ENCODE measurements around the gene ARFGAP2.
"Not testable (repeated sequence)": the region's sequence is repeated elsewhere in the genome, so short reads cannot be mapped to it uniquely, and the experiment has no call there.

The ARFGAP2 gene

GRCh38 chr11:47176328-47177228 is at the start of gene ARFGAP2:
TSS of gene ARFGAP2 (minus strand) at chr11:47176879. CDS start at chr11:47176853, 26 bp downstream.
- DNase-seq = peak; percentile 92

DNA sequence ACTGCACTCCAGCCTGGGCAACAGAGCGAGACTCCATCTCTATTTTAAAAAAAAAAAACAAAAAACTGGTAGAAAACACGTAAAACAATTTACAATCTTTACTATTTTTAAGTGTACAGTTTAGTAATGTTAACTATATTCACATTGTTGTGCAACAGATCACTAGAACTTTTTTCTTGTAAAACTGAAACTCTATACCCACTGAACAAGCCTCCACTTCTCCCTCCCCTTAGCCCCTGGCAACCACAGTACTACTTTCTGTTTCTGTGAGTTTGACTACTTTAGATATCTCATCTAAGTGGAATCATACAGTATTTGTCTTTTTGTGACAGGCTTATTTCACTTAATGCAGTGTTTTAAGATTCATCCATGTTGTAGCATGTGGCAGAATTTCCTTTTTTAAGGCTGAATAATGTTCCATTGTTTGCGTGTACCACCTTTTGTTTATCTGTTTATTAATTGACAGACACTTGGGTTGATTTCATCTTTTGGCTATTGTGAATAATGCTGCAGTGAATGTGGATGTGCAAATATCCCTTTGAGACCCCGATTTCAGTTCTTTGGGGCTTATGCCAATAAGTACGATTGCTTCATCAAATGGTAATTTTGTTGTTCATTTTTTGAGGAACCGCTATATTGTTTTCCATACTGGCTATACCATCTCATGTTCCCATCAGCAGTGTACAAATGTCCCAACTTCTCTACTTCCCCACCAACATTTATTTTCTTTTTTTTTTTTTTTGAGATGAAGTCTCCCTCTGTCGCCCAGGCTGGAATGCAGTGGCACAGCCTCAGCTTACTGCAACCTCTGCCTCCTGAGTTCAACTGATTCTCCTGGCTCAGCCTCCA is 49.1 kb upstream of the ARFGAP2 start:
- no peak for DNase-seq

DNA sequence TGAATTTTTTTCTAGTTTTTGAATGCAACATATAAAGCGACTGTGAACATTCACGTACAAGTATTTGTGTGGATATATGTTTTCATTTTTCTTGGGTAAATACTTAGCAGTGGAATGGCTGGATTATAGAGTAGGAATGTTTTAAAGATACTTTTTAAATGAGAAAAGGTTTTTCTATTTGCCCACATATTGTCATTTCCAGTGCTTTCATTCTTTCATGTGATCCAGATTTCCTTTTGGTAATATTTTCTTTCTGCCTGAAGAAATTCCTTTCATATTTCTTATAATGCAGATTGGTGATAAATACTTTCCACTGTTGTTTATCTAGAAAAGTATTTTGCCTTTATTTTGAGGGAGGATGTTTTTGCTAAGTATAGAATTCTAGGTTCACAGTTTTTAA is 46.0 kb upstream of the ARFGAP2 start:
- DNase-seq = no peak

- DNase-seq = no peak
Observed at GRCh38 chr11:47220401-47220821, 43.7 kb upstream of the ARFGAP2 start.

DNA sequence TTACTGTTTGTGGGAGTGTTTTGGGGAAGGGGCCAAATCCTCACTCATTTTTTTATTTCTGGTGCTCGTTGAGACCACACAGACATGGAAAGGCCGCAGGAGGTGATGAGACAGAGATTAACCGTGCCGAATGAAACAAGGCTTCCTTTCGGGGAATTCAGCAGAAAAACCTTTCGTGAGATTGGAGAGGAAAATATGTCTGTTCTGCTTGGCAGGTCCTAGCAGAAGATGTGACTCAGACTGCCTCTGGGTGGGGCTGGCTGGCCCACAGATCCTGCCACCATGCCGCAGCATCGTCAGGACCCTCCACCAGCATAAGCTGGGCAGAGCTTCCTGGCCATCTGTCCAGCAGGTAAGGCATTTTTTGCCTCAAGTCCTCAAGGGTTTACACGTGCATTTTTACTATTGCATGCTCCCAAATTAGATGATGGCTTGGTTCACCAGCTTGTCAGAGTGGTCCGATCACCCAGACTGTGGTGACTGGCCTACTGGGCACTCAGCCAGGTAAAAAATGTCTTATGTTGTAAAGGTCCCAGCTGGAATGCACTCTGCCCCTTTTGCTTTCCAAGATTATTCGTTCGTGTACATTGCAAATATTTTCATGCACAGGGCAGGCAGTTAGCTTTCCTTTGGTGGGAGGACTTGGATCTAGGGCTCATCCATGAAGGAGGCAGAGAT is 39.6 kb upstream of the ARFGAP2 start:
- no peak for DNase-seq

DNA sequence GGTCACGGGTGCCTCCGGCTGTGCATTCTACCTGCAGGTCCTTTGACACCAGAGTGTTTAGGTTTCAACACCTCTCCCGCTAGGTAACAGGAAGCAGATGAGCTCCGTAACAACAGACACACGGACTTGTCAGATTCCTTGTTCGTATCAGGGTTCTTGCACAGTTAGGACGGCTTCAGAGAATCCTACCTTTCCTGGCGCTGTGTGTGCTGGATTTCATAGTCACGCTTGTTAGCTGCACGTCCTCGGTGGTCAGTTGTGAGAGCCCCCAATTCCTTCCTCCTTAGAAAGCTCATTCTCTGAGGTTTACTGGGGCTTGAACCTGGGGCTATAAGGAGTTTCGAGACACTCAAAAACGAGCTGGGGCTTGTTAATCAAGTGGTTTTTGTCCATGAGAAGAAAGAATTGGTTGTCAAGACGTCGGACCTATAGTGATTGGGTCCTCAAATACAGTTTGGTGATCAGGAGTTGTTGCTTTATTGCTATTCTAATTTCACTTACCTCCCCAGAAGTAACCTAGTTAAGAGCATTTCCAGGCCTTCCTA is 38.8 kb upstream of the ARFGAP2 start:
- DNase-seq = peak; percentile 82

- DNase-seq = peak; percentile 53
Observed at GRCh38 chr11:47213950-47214565, 37.4 kb upstream of the ARFGAP2 start.

- no peak for DNase-seq
Observed at GRCh38 chr11:47212938-47213337, 36.3 kb upstream of the ARFGAP2 start.

- no peak for DNase-seq
Observed at GRCh38 chr11:47208628-47209027, 31.9 kb upstream of the ARFGAP2 start.

DNA sequence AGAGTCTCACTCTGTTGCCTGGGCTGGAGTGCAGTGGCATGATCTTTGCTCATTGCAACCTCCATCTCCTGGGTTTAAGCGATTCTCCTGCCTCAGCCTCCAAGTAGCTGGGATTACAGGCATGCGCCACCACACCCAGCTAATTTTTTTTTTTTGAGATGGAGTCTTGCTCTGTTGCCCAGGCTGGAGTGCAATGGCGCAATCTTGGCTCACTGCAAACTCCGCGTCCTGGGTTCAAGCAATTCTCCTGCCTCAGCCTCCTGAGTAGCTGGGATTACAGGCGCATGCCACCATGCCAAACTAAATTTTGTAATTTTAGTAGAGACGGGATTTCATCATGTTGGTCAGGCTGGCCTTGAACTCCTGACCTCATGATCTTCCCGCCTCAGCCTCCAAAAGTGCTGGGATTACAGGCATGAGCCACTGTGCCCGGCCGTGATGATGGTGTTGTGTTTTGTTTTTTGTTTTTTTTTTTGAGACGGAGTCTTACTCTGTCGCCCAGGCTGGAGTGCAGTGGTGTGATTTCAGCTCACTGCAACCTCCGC is 31.4 kb upstream of the ARFGAP2 start:
- DNase-seq = not testable (repeated sequence)

GRCh38 chr11:47207459-47207858 is 30.8 kb upstream of the ARFGAP2 start:
- DNase-seq = no peak

GRCh38 chr11:47206577-47206976 is 29.9 kb upstream of the ARFGAP2 start:
- not testable (repeated sequence) for DNase-seq

- no peak for DNase-seq
Observed at GRCh38 chr11:47204637-47204989, 27.9 kb upstream of the ARFGAP2 start.

- no peak for DNase-seq
Observed at GRCh38 chr11:47202576-47202975, 25.9 kb upstream of the ARFGAP2 start.

DNA sequence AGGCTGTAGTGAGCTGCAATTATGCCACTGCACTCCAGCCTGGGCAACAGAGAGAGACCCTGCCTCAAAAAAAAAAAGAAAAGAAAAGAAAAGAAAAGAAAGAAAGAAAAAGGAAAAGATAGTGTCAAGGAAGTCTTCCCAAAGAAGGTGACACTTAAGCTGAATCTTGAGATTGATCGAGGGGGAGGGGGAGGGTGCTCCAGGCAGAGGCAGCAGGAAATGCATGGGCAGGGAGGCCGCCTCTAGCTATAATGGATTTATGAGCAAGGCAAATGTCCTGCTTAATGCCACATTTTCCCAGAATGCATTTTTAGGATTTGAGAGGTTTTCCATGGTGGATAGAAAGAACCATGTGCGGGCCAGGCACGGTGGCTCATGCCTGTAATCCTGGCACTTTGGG is 24.3 kb upstream of the ARFGAP2 start:
- DNase-seq = no peak

DNA sequence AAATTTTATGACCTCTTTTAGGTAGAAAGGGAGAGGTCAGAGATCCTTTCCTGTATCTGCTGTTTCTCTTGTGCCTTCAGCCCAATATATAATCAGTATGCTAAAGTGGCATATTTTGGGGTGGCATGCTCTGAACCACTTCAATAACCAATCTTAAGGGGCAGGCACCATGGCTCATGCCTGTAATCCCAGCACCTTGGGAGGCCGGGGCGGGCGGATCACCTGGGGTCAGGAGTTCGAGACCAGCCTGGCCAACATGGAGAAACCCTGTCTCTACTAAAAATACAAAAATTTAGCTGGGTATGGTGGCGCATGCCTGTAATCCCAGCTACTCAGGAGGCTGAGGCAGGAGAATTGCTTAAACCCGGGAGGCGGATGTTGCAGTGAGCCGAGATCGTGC is 21.5 kb upstream of the ARFGAP2 start:
- not testable (repeated sequence) for DNase-seq

GRCh38 chr11:47192111-47192510 is 15.4 kb upstream of the ARFGAP2 start:
- no peak for DNase-seq

GRCh38 chr11:47191137-47191536 is 14.5 kb upstream of the ARFGAP2 start:
- DNase-seq = not testable (repeated sequence)

DNA sequence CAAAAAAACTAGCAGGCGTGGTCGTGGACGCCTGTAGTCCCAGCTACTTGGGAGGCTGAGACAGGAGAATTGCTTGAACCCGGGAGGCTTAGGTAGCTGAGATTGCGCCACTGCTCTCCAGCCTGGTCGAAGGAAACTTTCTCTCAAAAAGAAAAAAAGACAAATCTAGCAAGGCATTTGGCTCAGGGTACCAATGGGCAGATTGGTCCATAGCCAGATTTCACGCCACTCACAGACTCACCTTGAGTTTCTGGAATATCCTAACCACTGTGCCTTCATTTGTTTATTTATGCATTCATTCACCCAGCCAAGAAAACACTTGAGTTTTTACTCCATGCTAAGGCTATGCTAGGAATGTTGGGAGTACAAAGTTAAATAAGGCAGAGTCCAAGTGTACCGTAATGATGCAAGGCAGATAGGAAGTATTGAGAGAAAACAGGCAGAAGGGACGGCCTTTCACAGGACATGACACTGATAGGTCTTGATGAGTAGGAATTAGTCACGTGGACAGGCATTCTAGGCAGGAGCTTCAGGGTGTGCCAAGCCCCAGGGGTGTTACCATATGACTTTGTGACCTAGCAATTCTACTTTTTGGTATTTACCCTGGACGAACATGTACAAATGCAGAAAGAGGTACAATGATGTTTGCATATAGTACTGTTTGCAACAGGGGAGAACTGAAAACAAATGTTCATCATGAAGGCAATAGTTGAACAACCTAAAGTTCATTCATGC is 12.6 kb upstream of the ARFGAP2 start:
- DNase-seq = no peak

- no peak for DNase-seq
Observed at GRCh38 chr11:47188259-47188658, 11.6 kb upstream of the ARFGAP2 start.

DNA sequence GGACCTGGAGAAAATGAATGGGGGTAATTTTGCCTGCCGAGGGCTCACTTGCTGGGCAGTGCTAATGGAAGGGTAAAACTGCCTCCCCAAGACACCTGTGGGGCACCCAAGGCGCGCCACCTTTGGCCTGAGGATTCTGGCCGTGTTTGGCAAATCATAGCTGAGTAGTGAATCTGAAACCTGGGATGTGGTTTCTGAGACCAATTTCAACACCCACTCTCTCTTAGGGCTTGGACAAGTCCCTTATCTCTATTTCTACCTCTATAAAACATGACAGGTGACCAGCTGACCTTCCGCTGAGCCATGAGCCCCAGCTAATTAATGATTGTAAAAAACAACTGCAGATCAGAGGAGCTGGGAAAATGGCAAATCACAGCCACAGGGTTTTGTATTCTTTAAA is 11.0 kb upstream of the ARFGAP2 start:
- no peak for DNase-seq
